Gastroesophageal sphincter (tissue), 4 donors: ENCODE measurements around the gene PCYT1A. TPM values are rescaled to one million over a fixed set of nuclear protein-coding genes. Genes with fewer than 3 reads are reported as not detected.
"Not testable (repeated sequence)": the region's sequence is repeated elsewhere in the genome, so short reads cannot be mapped to it uniquely, and the experiment has no call there.

Experiments
- ATAC-seq: fragments of 150-250 bp; one replicate; pipeline ENCODE4 v1.9.1; 2016; ENCODE audit warnings: mild to moderate bottlenecking, moderate library complexity
- H3K27ac ChIP-seq, 4 donors: fragments of 200-600 bp; sonication (generic) in 3 of 4; 1 replicate in 3 of 4; 2 replicates in 1 of 4; pipeline ENCODE4 v1.5.1; 2016 to 2019
- H3K27me3 ChIP-seq: fragments of 200-600 bp; sonication (generic); one replicate; pipeline ENCODE4 v1.5.1; 2019
- H3K36me3 ChIP-seq, 2 donors: fragments of 200-600 bp; sonication (generic); one replicate each; pipeline ENCODE4 v1.5.1; 2019; ENCODE audit warnings: control low read depth in 1 of 2
- H3K4me1 ChIP-seq, 3 donors: fragments of 200-600 bp; sonication (generic); 1 replicate in 2 of 3; 2 replicates in 1 of 3; pipeline ENCODE4 v1.5.1; 2016 to 2019; ENCODE audit warnings: control low read depth in 2 of 3
- H3K4me3 ChIP-seq, 2 donors: fragments of 200-600 bp; sonication (generic); one replicate each; pipeline ENCODE4 v1.5.1; 2019; ENCODE audit warnings: mild to moderate bottlenecking in 1 of 2, moderate library complexity in 1 of 2
- H3K9me3 ChIP-seq, 3 donors: fragments of 200-600 bp; sonication (generic); one replicate each; pipeline ENCODE4 v1.5.1; 2017 to 2019; ENCODE audit warnings: control low read depth in 2 of 3
- CTCF ChIP-seq, 4 experiments: fragments of 200-600 bp in 2 of 4; fragments of 450-650 bp in 2 of 4; sonication (generic) in 1 of 4; IDR thresholded peaks; one replicate each; pipeline ENCODE4 v1.5.1; 2017 to 2019; ENCODE audit warnings: antibody characterized with exemption in 4 of 4, mild to moderate bottlenecking in 2 of 4, moderate library complexity in 2 of 4
- EP300 ChIP-seq: sonication (generic); formaldehyde crosslinking; IDR thresholded peaks from one replicate; pipeline ENCODE4 v1.6.1; 2017; ENCODE audit warnings: antibody characterized with exemption, mild to moderate bottlenecking
- POLR2A ChIP-seq, 2 donors: fragments of 450-650 bp; IDR thresholded peaks; one replicate each; pipeline ENCODE4 v1.6.1; 2017; ENCODE audit warnings: antibody characterized with exemption in 2 of 2, mild to moderate bottlenecking in 2 of 2, moderate library complexity in 1 of 2
- POLR2AphosphoS5 ChIP-seq: sonication (generic); formaldehyde crosslinking; IDR thresholded peaks from one replicate; pipeline ENCODE4 v1.6.1; 2017; ENCODE audit warnings: antibody characterized with exemption
- WGBS, 2 donors: methylation state at CpG; one replicate each; pipeline ENCODE4 v1.1.5; 2018; ENCODE audit warnings: low coverage in 1 of 2; 5-methylcytosine and 5-hydroxymethylcytosine counted together
- total RNA-seq, 4 donors: library from RNA; depleted of rRNA; stranded (reverse); fragments of >200 nt; gene quantifications; one replicate each; pipeline ENCODE4 v1.1.0, GENCODE V29; 2016

The PCYT1A gene
- total RNA-seq, 4 donors from 2014 or later = 60.3 to 92.6 (median 81.0) TPM

- TF ChIP-seq CTCF (IDR thresholded peaks at IDR 0.05) (no peak), EP300 (no peak), POLR2A (IDR thresholded peaks at IDR 0.05) (no peak), POLR2AphosphoS5 (no peak)
- no peak for ATAC-seq
- no peaks in the 10 kb centered on the region for H3K9me3 ChIP-seq
- WGBS, 2 donors = no CpG with 5 or more reads among the region's 3 CpGs
- no peaks in the 10 kb centered on the region for H3K27me3 ChIP-seq
- H3K4me3 ChIP-seq = no peak overlapping the region
- peaks cover 0 to 5% (median 0%) of the 10 kb centered on the region in 3 donors for H3K4me1 ChIP-seq
- peaks cover 0 to 7% of the 10 kb centered on the region in 2 donors for H3K36me3 ChIP-seq
- no peak overlapping the region for H3K27ac ChIP-seq
These were observed 32.6 kb upstream of the PCYT1A start for GRCh38 chr3:196320137-196320536.

- H3K36me3 ChIP-seq = peaks cover 0 to 7% of the 10 kb centered on the region in 2 donors
- no peaks in the 10 kb centered on the region for H3K27me3 ChIP-seq
- H3K27ac ChIP-seq = peak within 1 kb of the TSS; percentile 84 to 97 (median 93)
- peak; percentile 33 for TF ChIP-seq POLR2AphosphoS5
- TF ChIP-seq CTCF (IDR thresholded peaks at IDR 0.05) = peak in 2 of 4 experiments; percentile 1 to 28
- peak in 1 of 2 donors; percentile 63 for TF ChIP-seq POLR2A (IDR thresholded peaks at IDR 0.05)
- TF ChIP-seq EP300 = no peak
- H3K4me1 ChIP-seq = peaks cover 0 to 5% (median 0%) of the 10 kb centered on the region in 3 donors
- peak within 1 kb of the TSS; percentile 86 to 88 for H3K4me3 ChIP-seq
- peak; percentile 98 for ATAC-seq
- no peaks in the 10 kb centered on the region for H3K9me3 ChIP-seq
- WGBS, 2 donors = 0% methylated on average over 4 of the region's 92 CpGs; no CpG with 5 or more reads in 1 of the 2 donors
These were observed 30.4 kb upstream of the PCYT1A start, which contains the start of gene DYNLT2B for GRCh38 chr3:196317687-196318467. TSS of gene DYNLT2B (minus strand) at chr3:196318240. CDS start at chr3:196318152, 88 bp downstream.

GRCh38 chr3:196316799-196317686 lies 29.5 kb upstream of the PCYT1A start:
- ATAC-seq, H3K27me3 ChIP-seq, H3K36me3 ChIP-seq, H3K9me3 ChIP-seq, H3K4me1 ChIP-seq: not testable (repeated sequence)
- Histone ChIP-seq H3K27ac (peak overlapping the region; percentile 84 to 97 (median 93)), H3K4me3 (peak overlapping the region; percentile 86 to 88)
- WGBS, 2 donors = 19% methylated on average over 3 of the region's 17 CpGs; no CpG with 5 or more reads in 1 of the 2 donors

- Histone ChIP-seq H3K27ac (no peak overlapping the region), H3K4me3 (no peak overlapping the region), H3K9me3 (no peaks in the 10 kb centered on the region), H3K36me3 (peaks cover 0 to 7% of the 10 kb centered on the region in 2 donors), H3K27me3 (no peaks in the 10 kb centered on the region), H3K4me1 (peaks cover 0 to 5% (median 0%) of the 10 kb centered on the region in 3 donors)
- no peak for ATAC-seq
- 100% methylated on average over 1 of the region's 1 CpG; no CpG with 5 or more reads in 1 of the 2 donors for WGBS, 2 donors
- TF ChIP-seq CTCF (IDR thresholded peaks at IDR 0.05) (no peak), POLR2A (IDR thresholded peaks at IDR 0.05) (no peak), POLR2AphosphoS5 (no peak), EP300 (no peak)
These were observed 28.3 kb upstream of the PCYT1A start for GRCh38 chr3:196315821-196316220.

- H3K4me3 ChIP-seq = no peak overlapping the region
- peaks cover 0 to 5% (median 0%) of the 10 kb centered on the region in 3 donors for H3K4me1 ChIP-seq
- ATAC-seq = no peak
These were observed 27.1 kb upstream of the PCYT1A start for GRCh38 chr3:196314597-196314996.

GRCh38 chr3:196314086-196314485 lies 26.6 kb upstream of the PCYT1A start:
- not testable (repeated sequence) for H3K27me3 ChIP-seq, H3K4me1 ChIP-seq, H3K4me3 ChIP-seq, H3K27ac ChIP-seq, H3K36me3 ChIP-seq, ATAC-seq, H3K9me3 ChIP-seq
- 66 to 73% methylated on average over 4 to 7 of the region's 7 CpGs for WGBS, 2 donors

More at GRCh38 chr3:196314597-196314996, 27.1 kb upstream of the PCYT1A start:
- Histone ChIP-seq H3K9me3 (no peaks in the 10 kb centered on the region), H3K27me3 (no peaks in the 10 kb centered on the region), H3K36me3 (peaks cover 0 to 7% of the 10 kb centered on the region in 2 donors), H3K27ac (no peak overlapping the region)
- 86 to 98% methylated on average over 1 to 3 of the region's 3 CpGs for WGBS, 2 donors
- no peak for TF ChIP-seq POLR2AphosphoS5
- TF ChIP-seq EP300 = no peak
- no peak for TF ChIP-seq POLR2A (IDR thresholded peaks at IDR 0.05)
- TF ChIP-seq CTCF (IDR thresholded peaks at IDR 0.05) = no peak

- not testable (repeated sequence) for H3K4me3 ChIP-seq, H3K27ac ChIP-seq, H3K27me3 ChIP-seq, ATAC-seq, H3K9me3 ChIP-seq, H3K4me1 ChIP-seq
- H3K36me3 ChIP-seq = peaks cover 0 to 60% of the 10 kb centered on the region in 2 donors
- WGBS, 2 donors = 82% methylated on average over 5 of the region's 8 CpGs; no CpG with 5 or more reads in 1 of the 2 donors
These were observed 15.4 kb upstream of the PCYT1A start for GRCh38 chr3:196302960-196303359.
